ENCODE measurements around the gene AKR1C1. TPM values are rescaled to one million over a fixed set of nuclear protein-coding genes. Genes with fewer than 3 reads are reported as not detected.
"Not testable (repeated sequence)": the region's sequence is repeated elsewhere in the genome, so short reads cannot be mapped to it uniquely, and the experiment has no call there.

Gene AKR1C1
- total RNA-seq, 2 donors from 2014 or later: 60.3 to 174 TPM

- no peaks in the 10 kb centered on the region for H3K9me3 ChIP-seq
- H3K4me1 ChIP-seq: peaks cover 0 to 33% of the 10 kb centered on the region in 2 donors
- H3K36me3 ChIP-seq: no peaks in the 10 kb centered on the region
- no peak for DNase-seq (ENCODE audit: low spot score)
- peak overlapping the region; percentile 70 to 76 for H3K27ac ChIP-seq
- no peak for TF ChIP-seq CTCF (IDR thresholded peaks at IDR 0.05)
- H3K4me3 ChIP-seq: no peak overlapping the region
- no peaks in the 10 kb centered on the region for H3K27me3 ChIP-seq
Measured at GRCh38 chr10:4947039-4947634, 16.1 kb upstream of the AKR1C1 start.

- Histone ChIP-seq H3K4me1 (peaks cover 0 to 25% of the 10 kb centered on the region in 2 donors), H3K36me3 (no peaks in the 10 kb centered on the region), H3K4me3 (no peak overlapping the region), H3K9me3 (no peaks in the 10 kb centered on the region), H3K27me3 (no peaks in the 10 kb centered on the region), H3K27ac (peak overlapping the region; percentile 76 to 80)
- peak; percentile 75 for DNase-seq (ENCODE audit: low spot score)
- no peak for TF ChIP-seq CTCF (IDR thresholded peaks at IDR 0.05)
Measured at GRCh38 chr10:4947635-4948596, 15.3 kb upstream of the AKR1C1 start.

GRCh38 chr10:4951512-4952162 lies 11.6 kb upstream of the AKR1C1 start:
- DNase-seq (ENCODE audit: low spot score); H3K27ac ChIP-seq; H3K4me3 ChIP-seq; H3K27me3 ChIP-seq; H3K9me3 ChIP-seq; H3K36me3 ChIP-seq: not testable (repeated sequence)
- peaks cover 0 to 17% of the 10 kb centered on the region in 2 donors for H3K4me1 ChIP-seq

GRCh38 chr10:4953405-4953804 lies 9.8 kb upstream of the AKR1C1 start:
- H3K4me1 ChIP-seq: peaks cover 0 to 7% of the 10 kb centered on the region in 2 donors
- H3K36me3 ChIP-seq: no peaks in the 10 kb centered on the region
- H3K27me3 ChIP-seq: no peaks in the 10 kb centered on the region
- no peaks in the 10 kb centered on the region for H3K9me3 ChIP-seq
- H3K4me3 ChIP-seq: no peak overlapping the region
- H3K27ac ChIP-seq: no peak overlapping the region
- no peak for TF ChIP-seq CTCF (IDR thresholded peaks at IDR 0.05)
- no peak for DNase-seq (ENCODE audit: low spot score)

- H3K9me3 ChIP-seq; H3K4me3 ChIP-seq; H3K36me3 ChIP-seq; H3K27ac ChIP-seq; DNase-seq (ENCODE audit: low spot score); H3K4me1 ChIP-seq; H3K27me3 ChIP-seq: not testable (repeated sequence)
Measured at GRCh38 chr10:4956088-4956487, 7.1 kb upstream of the AKR1C1 start.

- not testable (repeated sequence) for H3K9me3 ChIP-seq; H3K4me1 ChIP-seq; H3K27ac ChIP-seq; DNase-seq (ENCODE audit: low spot score); H3K4me3 ChIP-seq; H3K36me3 ChIP-seq; H3K27me3 ChIP-seq
Measured at GRCh38 chr10:4956955-4957645, 6.1 kb upstream of the AKR1C1 start.

GRCh38 chr10:4961558-4961957 lies 1.7 kb upstream of the AKR1C1 start:
- H3K27me3 ChIP-seq; H3K4me1 ChIP-seq; H3K27ac ChIP-seq; H3K9me3 ChIP-seq; H3K4me3 ChIP-seq; H3K36me3 ChIP-seq; DNase-seq (ENCODE audit: low spot score): not testable (repeated sequence)

GRCh38 chr10:4962308-4962707 lies 907 bp upstream of the AKR1C1 start:
- DNase-seq (ENCODE audit: low spot score); H3K9me3 ChIP-seq; H3K4me1 ChIP-seq; H3K27ac ChIP-seq; H3K4me3 ChIP-seq; H3K27me3 ChIP-seq; H3K36me3 ChIP-seq: not testable (repeated sequence)

GRCh38 chr10:4963815-4964154 lies 570 bp downstream of the AKR1C1 start:
- not testable (repeated sequence) for H3K4me1 ChIP-seq; DNase-seq (ENCODE audit: low spot score); H3K27me3 ChIP-seq; H3K36me3 ChIP-seq; H3K9me3 ChIP-seq
- Histone ChIP-seq H3K4me3 (peak overlapping the region; percentile 28 to 39), H3K27ac (peak overlapping the region in 1 of 2 donors; percentile 14)

GRCh38 chr10:4965763-4966162 lies 2.5 kb downstream of the AKR1C1 start:
- not testable (repeated sequence) for H3K27me3 ChIP-seq; H3K36me3 ChIP-seq; H3K27ac ChIP-seq; DNase-seq (ENCODE audit: low spot score); H3K9me3 ChIP-seq; H3K4me1 ChIP-seq
- H3K4me3 ChIP-seq: peak overlapping the region; percentile 28 to 39

- peak overlapping the region in 1 of 2 donors; percentile 21 for H3K4me3 ChIP-seq
- not testable (repeated sequence) for H3K36me3 ChIP-seq, H3K27me3 ChIP-seq
Measured at GRCh38 chr10:4967189-4967588, 4.0 kb downstream of the AKR1C1 start.

More at GRCh38 chr10:4967189-4967588, 4.0 kb downstream of the AKR1C1 start:
- H3K9me3 ChIP-seq; H3K4me1 ChIP-seq; DNase-seq (ENCODE audit: low spot score); H3K27ac ChIP-seq: not testable (repeated sequence)
